Suprapubic skin (tissue), 4 donors: ENCODE data around the gene PXYLP1. TPM values are rescaled to one million over a fixed set of nuclear protein-coding genes. Genes with fewer than 3 reads are reported as not detected.

Source experiments
- DNase-seq, 2 donors: peaks; one replicate each; pipeline ENCODE4 v3.0.0-alpha.2; 2019; ENCODE audit warnings: low spot score in 2 of 2
- H3K27ac ChIP-seq: fragments of 200-600 bp; sonication (generic); one replicate; pipeline ENCODE4 v1.5.1; 2019
- H3K27me3 ChIP-seq: fragments of 200-600 bp; sonication (generic); one replicate; pipeline ENCODE4 v1.5.1; 2019
- H3K36me3 ChIP-seq: fragments of 200-600 bp; sonication (generic); one replicate; pipeline ENCODE4 v1.5.1; 2019
- H3K4me1 ChIP-seq: fragments of 200-600 bp; sonication (generic); one replicate; pipeline ENCODE4 v1.5.1; 2019
- H3K4me3 ChIP-seq: fragments of 200-600 bp; sonication (generic); one replicate; pipeline ENCODE4 v1.5.1; 2019; ENCODE audit warnings: mild to moderate bottlenecking
- H3K9me3 ChIP-seq: fragments of 200-600 bp; sonication (generic); one replicate; pipeline ENCODE4 v1.5.1; 2019
- CTCF ChIP-seq, 2 donors: fragments of 200-600 bp in 1 of 2; fragments of 450-650 bp in 1 of 2; sonication (generic) in 1 of 2; IDR thresholded peaks; one replicate each; pipeline ENCODE4 v1.5.1; 2016 to 2019; ENCODE audit warnings: antibody characterized with exemption in 2 of 2, mild to moderate bottlenecking in 1 of 2, moderate library complexity in 1 of 2
- EP300 ChIP-seq: sonication (generic); formaldehyde crosslinking; IDR thresholded peaks from one replicate; pipeline ENCODE4 v1.6.1; 2017; ENCODE audit warnings: antibody characterized with exemption
- POLR2A ChIP-seq, 2 donors: fragments of 450-650 bp; IDR thresholded peaks; one replicate each; pipeline ENCODE4 v1.6.1; 2017; ENCODE audit warnings: antibody characterized with exemption in 2 of 2, mild to moderate bottlenecking in 2 of 2, moderate library complexity in 2 of 2
- POLR2AphosphoS5 ChIP-seq, 3 donors: sonication (generic); formaldehyde crosslinking; IDR thresholded peaks; one replicate each; pipeline ENCODE4 v1.6.1; 2017; ENCODE audit warnings: antibody characterized with exemption in 3 of 3
- WGBS: methylation state at CpG from one replicate; pipeline ENCODE4 v1.1.5; 2018; 5-methylcytosine and 5-hydroxymethylcytosine counted together
- total RNA-seq, 4 donors: library from RNA; depleted of rRNA; stranded (reverse); fragments of >200 nt; gene quantifications; one replicate each; pipeline ENCODE4 v1.1.0, GENCODE V29; 2016

Gene PXYLP1
- total RNA-seq, 4 donors from 2014 or later: 6.7 to 11.8 (median 9.5) TPM

GRCh38 chr3:141212101-141212500 lies 19.5 kb upstream of the PXYLP1 start:
- no peak for DNase-seq
- Histone ChIP-seq H3K27me3 (no peaks in the 10 kb centered on the region), H3K4me3 (no peak overlapping the region), H3K36me3 (no peaks in the 10 kb centered on the region), H3K27ac (no peak overlapping the region), H3K4me1 (no peaks in the 10 kb centered on the region), H3K9me3 (no peaks in the 10 kb centered on the region)
- TF ChIP-seq CTCF (IDR thresholded peaks at IDR 0.05) (no peak), POLR2A (IDR thresholded peaks at IDR 0.05) (no peak), EP300 (no peak), POLR2AphosphoS5 (IDR thresholded peaks at IDR 0.05) (no peak)
- WGBS: 70% methylated on average over 2 of the region's 2 CpGs

- no peaks in the 10 kb centered on the region for H3K9me3 ChIP-seq
- H3K27me3 ChIP-seq: no peaks in the 10 kb centered on the region
- no peaks in the 10 kb centered on the region for H3K4me1 ChIP-seq
- TF ChIP-seq POLR2AphosphoS5 (IDR thresholded peaks at IDR 0.05) (no peak), POLR2A (IDR thresholded peaks at IDR 0.05) (no peak), CTCF (IDR thresholded peaks at IDR 0.05) (no peak), EP300 (no peak)
- H3K27ac ChIP-seq: no peak overlapping the region
- no peak overlapping the region for H3K4me3 ChIP-seq
- DNase-seq: no peak
- H3K36me3 ChIP-seq: no peaks in the 10 kb centered on the region
These were observed 19.1 kb upstream of the PXYLP1 start for GRCh38 chr3:141212555-141212954.

GRCh38 chr3:141216975-141217374 lies 14.7 kb upstream of the PXYLP1 start:
- no peak overlapping the region for H3K27ac ChIP-seq
- WGBS: 82% methylated on average over 2 of the region's 2 CpGs
- no peak for TF ChIP-seq EP300
- TF ChIP-seq POLR2A (IDR thresholded peaks at IDR 0.05): no peak
- no peak for TF ChIP-seq CTCF (IDR thresholded peaks at IDR 0.05)
- no peak for TF ChIP-seq POLR2AphosphoS5 (IDR thresholded peaks at IDR 0.05)
- H3K9me3 ChIP-seq: no peaks in the 10 kb centered on the region
- no peaks in the 10 kb centered on the region for H3K4me1 ChIP-seq
- no peaks in the 10 kb centered on the region for H3K36me3 ChIP-seq
- no peaks in the 10 kb centered on the region for H3K27me3 ChIP-seq
- no peak overlapping the region for H3K4me3 ChIP-seq
- no peak for DNase-seq

GRCh38 chr3:141217389-141217788 lies 14.2 kb upstream of the PXYLP1 start:
- Histone ChIP-seq H3K27me3 (no peaks in the 10 kb centered on the region), H3K9me3 (no peaks in the 10 kb centered on the region), H3K4me1 (no peaks in the 10 kb centered on the region), H3K4me3 (no peak overlapping the region), H3K36me3 (no peaks in the 10 kb centered on the region), H3K27ac (no peak overlapping the region)
- WGBS: 98% methylated on average over 2 of the region's 2 CpGs
- TF ChIP-seq POLR2A (IDR thresholded peaks at IDR 0.05) (no peak), POLR2AphosphoS5 (IDR thresholded peaks at IDR 0.05) (no peak), EP300 (no peak), CTCF (IDR thresholded peaks at IDR 0.05) (no peak)
- no peak for DNase-seq

- Histone ChIP-seq H3K9me3 (no peaks in the 10 kb centered on the region), H3K4me1 (no peaks in the 10 kb centered on the region), H3K4me3 (no peak overlapping the region), H3K27ac (no peak overlapping the region), H3K27me3 (no peaks in the 10 kb centered on the region), H3K36me3 (no peaks in the 10 kb centered on the region)
- 43% methylated on average over 2 of the region's 2 CpGs for WGBS
- TF ChIP-seq POLR2AphosphoS5 (IDR thresholded peaks at IDR 0.05): no peak
- no peak for TF ChIP-seq EP300
- TF ChIP-seq CTCF (IDR thresholded peaks at IDR 0.05): no peak
- TF ChIP-seq POLR2A (IDR thresholded peaks at IDR 0.05): no peak
- no peak for DNase-seq
These were observed 13.3 kb upstream of the PXYLP1 start for GRCh38 chr3:141218162-141218835.
